Mesenchymal stem cell (in vitro differentiated cells and primary cell): ENCODE measurements around the gene AKAP13.

Experiments used
- DNase-seq: peaks from one replicate; pipeline ENCODE4 v3.0.0-alpha.2; 2013
- H2AFZ ChIP-seq: one replicate; pipeline ENCODE4 v1.6.1; 2013; ENCODE audit warnings: low read depth, mild to moderate bottlenecking, control low read depth, inconsistent platforms, low read length, moderate library complexity
- H2AK5ac ChIP-seq: 2 replicates; pipeline ENCODE4 v1.6.1; 2013; ENCODE audit warnings: low read length, moderate library complexity, mild to moderate bottlenecking, inconsistent platforms; ENCODE audit not compliant: severe bottlenecking
- H2BK120ac ChIP-seq: one replicate; pipeline ENCODE4 v1.6.1; 2013; ENCODE audit warnings: low read depth, mild to moderate bottlenecking, inconsistent platforms, low read length, moderate library complexity
- H2BK12ac ChIP-seq, 2 experiments: one replicate each; pipeline ENCODE4 v1.6.1; 2013; ENCODE audit warnings: inconsistent platforms in 2 of 2, low read length in 2 of 2, mild to moderate bottlenecking in 2 of 2, moderate library complexity in 2 of 2, control low read depth in 1 of 2
- H2BK15ac ChIP-seq: one replicate; pipeline ENCODE4 v1.6.1; 2013; ENCODE audit warnings: mild to moderate bottlenecking, low read depth, inconsistent platforms; ENCODE audit not compliant: poor library complexity, severe bottlenecking
- H2BK5ac ChIP-seq: 2 replicates; pipeline ENCODE4 v1.6.1; 2013; ENCODE audit warnings: low read depth, mild to moderate bottlenecking, low read length, control low read depth, inconsistent platforms; ENCODE audit not compliant: poor library complexity, severe bottlenecking
- H3K14ac ChIP-seq, 2 experiments: one replicate each; pipeline ENCODE4 v1.6.1; 2013; ENCODE audit warnings: inconsistent platforms in 2 of 2, low read length in 2 of 2, control low read depth in 1 of 2, mild to moderate bottlenecking in 1 of 2, moderate library complexity in 1 of 2
- H3K18ac ChIP-seq, 2 experiments: one replicate each; pipeline ENCODE4 v1.6.1; 2013; ENCODE audit warnings: inconsistent platforms in 2 of 2, low read length in 2 of 2, control low read depth in 1 of 2, low read depth in 1 of 2, mild to moderate bottlenecking in 1 of 2
- H3K23ac ChIP-seq, 2 experiments: one replicate each; pipeline ENCODE4 v1.6.1; 2013; ENCODE audit warnings: inconsistent platforms in 2 of 2, low read length in 2 of 2, mild to moderate bottlenecking in 2 of 2, moderate library complexity in 2 of 2, control low read depth in 1 of 2
- H3K27ac ChIP-seq: 2 replicates; pipeline ENCODE4 v1.5.1; 2013; ENCODE audit warnings: mild to moderate bottlenecking, moderate library complexity, low read length, control low read depth, inconsistent platforms; ENCODE audit not compliant: poor library complexity, severe bottlenecking
- H3K27me3 ChIP-seq, 2 experiments: 2 replicates each; pipeline versions ENCODE4 v1.6.1 to v1.7.0; 2013; ENCODE audit warnings: low read length in 2 of 2, mild to moderate bottlenecking in 2 of 2, moderate library complexity in 2 of 2, control low read depth in 1 of 2, inconsistent platforms in 1 of 2; ENCODE audit not compliant: control insufficient read depth in 1 of 2, insufficient read depth in 1 of 2
- H3K36me3 ChIP-seq, 2 experiments: 2 replicates each; pipeline versions ENCODE4 v1.6.1 to v1.7.0; 2013; ENCODE audit warnings: low read length in 2 of 2, control low read depth in 1 of 2, inconsistent platforms in 1 of 2, low read depth in 1 of 2, mild to moderate bottlenecking in 1 of 2; ENCODE audit not compliant: insufficient read depth in 2 of 2, control insufficient read depth in 1 of 2
- H3K4ac ChIP-seq, 2 experiments: one replicate each; pipeline ENCODE4 v1.6.1; 2013; ENCODE audit warnings: inconsistent platforms in 2 of 2, low read length in 2 of 2, mild to moderate bottlenecking in 2 of 2, moderate library complexity in 2 of 2, control low read depth in 1 of 2, low read depth in 1 of 2
- H3K4me1 ChIP-seq: 2 replicates; pipeline ENCODE4 v1.6.1; 2013; ENCODE audit warnings: low read depth, low read length, control low read depth; ENCODE audit not compliant: control insufficient read depth, insufficient read depth
- H3K4me2 ChIP-seq: 2 replicates; pipeline ENCODE4 v1.6.1; 2013; ENCODE audit warnings: low read length, mild to moderate bottlenecking, inconsistent platforms; ENCODE audit not compliant: poor library complexity, severe bottlenecking
- H3K4me3 ChIP-seq, 2 experiments: 2 replicates each; pipeline versions ENCODE4 v1.5.1 to v1.7.0; 2013; ENCODE audit warnings: low read length in 2 of 2, mild to moderate bottlenecking in 2 of 2, control low read depth in 1 of 2, low read depth in 1 of 2; ENCODE audit not compliant: insufficient read depth in 1 of 2
- H3K79me1 ChIP-seq: replicated peaks from 2 replicates; pipeline ENCODE4 v1.6.1; 2013; ENCODE audit warnings: mild to moderate bottlenecking, control low read depth, low read length, inconsistent platforms; ENCODE audit not compliant: poor library complexity, severe bottlenecking
- H3K9ac ChIP-seq: 2 replicates; pipeline ENCODE4 v1.7.0; 2013; ENCODE audit warnings: mild to moderate bottlenecking, low read length, moderate library complexity
- H3K9me3 ChIP-seq: 2 replicates; pipeline ENCODE4 v1.7.0; 2013; ENCODE audit warnings: mild to moderate bottlenecking, low read length; ENCODE audit not compliant: control insufficient read depth
- H4K8ac ChIP-seq: one replicate; pipeline ENCODE4 v1.6.1; 2013; ENCODE audit warnings: inconsistent platforms, mild to moderate bottlenecking, low read length, moderate library complexity
- H4K91ac ChIP-seq: one replicate; pipeline ENCODE4 v1.6.1; 2013; ENCODE audit warnings: mild to moderate bottlenecking, low read length, inconsistent platforms
- WGBS: methylation state at CpG from one replicate; pipeline ENCODE4 v1.1.7; 2013; ENCODE audit warnings: mixed read lengths; 5-methylcytosine and 5-hydroxymethylcytosine counted together

Gene AKAP13

GRCh38 chr15:85652457-85652856, 272.1 kb downstream of the AKAP13 start:
- DNase-seq, result no peak
- no peak overlapping the region for H2BK15ac ChIP-seq
- no peak overlapping the region for H3K23ac ChIP-seq
- H3K79me1 ChIP-seq, result peaks cover 7% of the 10 kb centered on the region
- H2BK120ac ChIP-seq, result no peak overlapping the region
- H3K4me1 ChIP-seq, result peaks cover 6% of the 10 kb centered on the region
- H3K4ac ChIP-seq, result no peak overlapping the region
- H3K27me3 ChIP-seq, result no peaks in the 10 kb centered on the region
- H2AFZ ChIP-seq, result no peak overlapping the region
- no peak overlapping the region for H3K4me2 ChIP-seq
- H3K36me3 ChIP-seq, result peaks cover 7 to 64% of the 10 kb centered on the region in 2 experiments
- H4K91ac ChIP-seq, result no peak overlapping the region
- WGBS, result 82% methylated on average over 4 of the region's 4 CpGs
- H2BK5ac ChIP-seq, result no peak overlapping the region
- H4K8ac ChIP-seq, result no peak overlapping the region
- no peak overlapping the region for H3K14ac ChIP-seq
- no peak overlapping the region for H2AK5ac ChIP-seq
- H3K27ac ChIP-seq, result no peak overlapping the region
- no peak overlapping the region for H3K18ac ChIP-seq
- no peak overlapping the region for H3K4me3 ChIP-seq
- no peak overlapping the region for H3K9ac ChIP-seq
- H2BK12ac ChIP-seq, result no peak overlapping the region
- H3K9me3 ChIP-seq, result no peaks in the 10 kb centered on the region

DNA sequence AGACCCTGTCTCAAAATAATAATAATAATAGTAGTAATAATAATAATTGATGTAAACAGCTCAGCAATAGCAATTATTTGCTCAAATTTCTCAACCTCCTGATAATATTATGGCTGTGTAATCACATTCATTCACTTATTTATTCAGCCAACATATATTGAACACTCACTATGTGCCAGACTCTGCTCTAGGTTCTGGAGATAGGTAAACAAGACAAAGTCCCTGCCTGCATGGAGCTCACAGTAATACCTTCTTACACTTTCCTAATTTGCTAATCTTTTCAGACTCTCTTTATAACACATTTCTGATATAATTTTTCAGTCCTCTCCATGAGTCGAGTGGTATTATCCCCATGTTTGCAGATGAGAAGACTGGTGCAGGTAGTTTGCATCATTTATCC, 276.7 kb downstream of the AKAP13 start:
- Histone ChIP-seq H2BK12ac (no peak overlapping the region), H2BK5ac (no peak overlapping the region), H3K27me3 (no peaks in the 10 kb centered on the region), H3K27ac (no peak overlapping the region), H3K4ac (no peak overlapping the region), H2BK15ac (no peak overlapping the region), H3K9ac (no peak overlapping the region), H2AK5ac (no peak overlapping the region), H3K36me3 (peaks cover 7 to 94% of the 10 kb centered on the region in 2 experiments), H3K23ac (no peak overlapping the region), H3K9me3 (no peaks in the 10 kb centered on the region), H3K14ac (no peak overlapping the region), H3K18ac (no peak overlapping the region), H2AFZ (no peak overlapping the region), H2BK120ac (no peak overlapping the region), H4K8ac (no peak overlapping the region), H3K79me1 (peaks cover 12% of the 10 kb centered on the region), H4K91ac (no peak overlapping the region), H3K4me1 (peaks cover 5% of the 10 kb centered on the region), H3K4me2 (no peak overlapping the region), H3K4me3 (no peak overlapping the region)
- 83% methylated on average over 1 of the region's 1 CpG for WGBS
- DNase-seq, result no peak

GRCh38 chr15:85658816-85659215, 278.4 kb downstream of the AKAP13 start:
- Histone ChIP-seq H3K27me3 (no peaks in the 10 kb centered on the region), H3K4me1 (peaks cover 5% of the 10 kb centered on the region), H4K8ac (no peak overlapping the region), H2BK12ac (no peak overlapping the region), H3K14ac (no peak overlapping the region), H3K23ac (no peak overlapping the region), H3K9ac (no peak overlapping the region), H2BK120ac (no peak overlapping the region), H2BK5ac (no peak overlapping the region), H2AFZ (no peak overlapping the region), H3K18ac (no peak overlapping the region), H2BK15ac (no peak overlapping the region), H3K27ac (no peak overlapping the region), H3K36me3 (peaks cover 15 to 94% of the 10 kb centered on the region in 2 experiments), H3K4me3 (no peak overlapping the region), H2AK5ac (no peak overlapping the region), H3K4ac (no peak overlapping the region), H3K9me3 (no peaks in the 10 kb centered on the region), H3K79me1 (peaks cover 17% of the 10 kb centered on the region), H3K4me2 (no peak overlapping the region), H4K91ac (no peak overlapping the region)
- DNase-seq, result no peak
- WGBS, result 97% methylated on average over 3 of the region's 3 CpGs

- Histone ChIP-seq H3K4me3 (no peak overlapping the region), H4K91ac (no peak overlapping the region), H4K8ac (no peak overlapping the region), H3K9ac (no peak overlapping the region), H3K14ac (no peak overlapping the region), H2AK5ac (no peak overlapping the region), H2BK120ac (no peak overlapping the region), H3K27me3 (no peaks in the 10 kb centered on the region), H3K27ac (no peak overlapping the region), H2BK15ac (no peak overlapping the region), H3K79me1 (peaks cover 18% of the 10 kb centered on the region), H3K4me1 (no peaks in the 10 kb centered on the region), H2BK5ac (no peak overlapping the region), H3K9me3 (no peaks in the 10 kb centered on the region), H3K23ac (no peak overlapping the region), H2AFZ (no peak overlapping the region), H3K4me2 (no peak overlapping the region), H3K36me3 (peaks cover 11 to 90% of the 10 kb centered on the region in 2 experiments), H2BK12ac (no peak overlapping the region), H3K4ac (no peak overlapping the region), H3K18ac (no peak overlapping the region)
- WGBS, result 97% methylated on average over 3 of the region's 3 CpGs
- no peak for DNase-seq
These were observed 281.5 kb downstream of the AKAP13 start for GRCh38 chr15:85661859-85662258.
